ENCODE data around the gene NID2. TPM values are rescaled to one million over a fixed set of nuclear protein-coding genes. Genes with fewer than 3 reads are reported as not detected.

Gene NID2
- total RNA-seq, 1 experiment from 2014 or later = 9.5 TPM

- BruUV-seq (replicated peaks) = no TSS peak
- no peaks in the 10 kb centered on the region for H3K27me3 ChIP-seq (replicated peaks; ENCODE audit: control insufficient read depth, insufficient read depth, low read length)
- no peaks in the 10 kb centered on the region for H3K27me3 Mint-ChIP-seq (ENCODE audit: insufficient read depth, unreplicated experiment)
- no peak overlapping the region for H3K4me3 ChIP-seq (ENCODE audit: low read depth, low read length)
- H3K9me3 Mint-ChIP-seq (ENCODE audit: unreplicated experiment) = no peaks in the 10 kb centered on the region
- no peaks in the 10 kb centered on the region for H3K36me3 ChIP-seq (ENCODE audit: control insufficient read depth, insufficient read depth, low read length)
- H3K9me3 ChIP-seq = no peaks in the 10 kb centered on the region
- POLR2A ChIA-PET = no interaction called here
- no peaks in the 10 kb centered on the region for H3K36me3 Mint-ChIP-seq (ENCODE audit: insufficient read depth, unreplicated experiment)
- no peak overlapping the region for H3K4me3 Mint-ChIP-seq (ENCODE audit: unreplicated experiment)
- no peak overlapping the region for H3K27ac Mint-ChIP-seq (ENCODE audit: unreplicated experiment)
- DNase-seq = no peak
- peaks cover 33% of the 10 kb centered on the region for H3K4me1 Mint-ChIP-seq (ENCODE audit: low read depth, unreplicated experiment)
- no peak for TF ChIP-seq CTCF (IDR thresholded peaks at IDR 0.05; ENCODE audit: insufficient read depth in 1 of 2, low read depth in 1 of 2, low read length in 1 of 2, severe bottlenecking in 1 of 2, unreplicated experiment in 1 of 2)
- intact Hi-C loops (cut with micrococcal nuclease; ENCODE audit: unreplicated experiment) = loop anchor here (10.0 kb wide), 1 partner anchor 49 kb away; no protein-coding TSS in a partner anchor
- peaks cover 32% of the 10 kb centered on the region for H3K4me1 ChIP-seq
- CTCF ChIA-PET = no interaction called here
Measured at GRCh38 chr14:52064174-52064573, 4.7 kb downstream of the NID2 start.

GRCh38 chr14:52063052-52063462 lies 5.8 kb downstream of the NID2 start:
- ChIA-PET CTCF (no interaction called here), POLR2A (no interaction called here)
- no peaks in the 10 kb centered on the region for H3K27me3 ChIP-seq (replicated peaks; ENCODE audit: control insufficient read depth, insufficient read depth, low read length)
- Mint-ChIP-seq H3K27me3 (ENCODE audit: insufficient read depth, unreplicated experiment) (no peaks in the 10 kb centered on the region), H3K4me1 (ENCODE audit: low read depth, unreplicated experiment) (peaks cover 33% of the 10 kb centered on the region), H3K27ac (ENCODE audit: unreplicated experiment) (peak overlapping the region; percentile 35), H3K36me3 (ENCODE audit: insufficient read depth, unreplicated experiment) (no peaks in the 10 kb centered on the region), H3K9me3 (ENCODE audit: unreplicated experiment) (no peaks in the 10 kb centered on the region), H3K4me3 (ENCODE audit: unreplicated experiment) (no peak overlapping the region)
- peak; percentile 67 to 77 for DNase-seq
- no peak for TF ChIP-seq CTCF (IDR thresholded peaks at IDR 0.05; ENCODE audit: insufficient read depth in 1 of 2, low read depth in 1 of 2, low read length in 1 of 2, severe bottlenecking in 1 of 2, unreplicated experiment in 1 of 2)
- H3K36me3 ChIP-seq (ENCODE audit: control insufficient read depth, insufficient read depth, low read length) = no peaks in the 10 kb centered on the region
- no TSS peak for BruUV-seq (replicated peaks)
- no peaks in the 10 kb centered on the region for H3K9me3 ChIP-seq
- H3K4me3 ChIP-seq (ENCODE audit: low read depth, low read length) = no peak overlapping the region
- intact Hi-C loops (cut with micrococcal nuclease; ENCODE audit: unreplicated experiment) = loop anchor here (10.0 kb wide), 1 partner anchor 48 kb away; no protein-coding TSS in a partner anchor
- peaks cover 32% of the 10 kb centered on the region for H3K4me1 ChIP-seq

- H3K27me3 ChIP-seq (replicated peaks; ENCODE audit: control insufficient read depth, insufficient read depth, low read length) = no peaks in the 10 kb centered on the region
- no TSS peak for BruUV-seq (replicated peaks)
- CTCF ChIA-PET = interaction anchor here (0.5 kb wide), 1 partner anchor 516 kb away, joined by 3 read pairs; no protein-coding TSS in a partner anchor
Measured at GRCh38 chr14:52061890-52062289, 7.0 kb downstream of the NID2 start.

More at GRCh38 chr14:52061890-52062289, 7.0 kb downstream of the NID2 start:
- no peak overlapping the region for H3K4me3 ChIP-seq (ENCODE audit: low read depth, low read length)
- no peaks in the 10 kb centered on the region for H3K9me3 Mint-ChIP-seq (ENCODE audit: unreplicated experiment)
- H3K4me3 Mint-ChIP-seq (ENCODE audit: unreplicated experiment) = no peak overlapping the region
- intact Hi-C loops (cut with micrococcal nuclease; ENCODE audit: unreplicated experiment) = loop anchor here (10.0 kb wide), 1 partner anchor 47 kb away; no protein-coding TSS in a partner anchor
- H3K4me1 ChIP-seq = peaks cover 32% of the 10 kb centered on the region
- no peaks in the 10 kb centered on the region for H3K27me3 Mint-ChIP-seq (ENCODE audit: insufficient read depth, unreplicated experiment)
- H3K36me3 Mint-ChIP-seq (ENCODE audit: insufficient read depth, unreplicated experiment) = no peaks in the 10 kb centered on the region
- no peak for DNase-seq
- no peaks in the 10 kb centered on the region; the same call in 1 of the 2 replicates for H3K9me3 ChIP-seq
- TF ChIP-seq CTCF (IDR thresholded peaks at IDR 0.05; ENCODE audit: insufficient read depth in 1 of 2, low read depth in 1 of 2, low read length in 1 of 2, severe bottlenecking in 1 of 2, unreplicated experiment in 1 of 2) = no peak
- peaks cover 33% of the 10 kb centered on the region for H3K4me1 Mint-ChIP-seq (ENCODE audit: low read depth, unreplicated experiment)
- H3K27ac Mint-ChIP-seq (ENCODE audit: unreplicated experiment) = peak overlapping the region; percentile 35
- POLR2A ChIA-PET = no interaction called here
- H3K36me3 ChIP-seq (ENCODE audit: control insufficient read depth, insufficient read depth, low read length) = no peaks in the 10 kb centered on the region

Measured in Caco-2 (cell line).